ENCODE data around the gene UQCRQ.

UQCRQ gene

DNA sequence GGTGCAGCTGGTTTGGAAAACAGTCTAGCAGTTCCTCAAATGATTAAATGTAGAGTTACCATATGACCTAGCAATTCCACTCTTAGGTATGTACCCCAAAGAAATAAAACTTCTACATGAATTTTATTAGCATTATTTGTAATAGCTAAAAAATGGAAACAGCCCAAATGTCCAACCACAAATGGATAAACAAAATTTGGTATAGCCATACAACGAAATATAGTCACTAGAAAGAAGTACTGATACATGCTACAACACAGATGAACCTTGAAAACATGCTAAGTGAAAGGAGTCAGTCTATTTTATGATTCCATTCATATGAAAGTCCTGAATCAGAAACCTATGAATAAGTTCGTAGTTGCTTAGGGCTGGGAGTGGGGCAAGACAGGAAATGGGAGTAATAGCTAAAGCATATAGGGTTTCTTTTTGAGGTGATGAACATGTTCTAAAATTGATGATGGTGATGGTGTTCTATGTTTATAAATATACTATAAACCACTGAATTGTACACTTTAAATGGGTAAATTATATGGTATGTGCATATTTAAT, 6.5 kb upstream of the UQCRQ start:
- TF ChIP-seq, protein P1, sequence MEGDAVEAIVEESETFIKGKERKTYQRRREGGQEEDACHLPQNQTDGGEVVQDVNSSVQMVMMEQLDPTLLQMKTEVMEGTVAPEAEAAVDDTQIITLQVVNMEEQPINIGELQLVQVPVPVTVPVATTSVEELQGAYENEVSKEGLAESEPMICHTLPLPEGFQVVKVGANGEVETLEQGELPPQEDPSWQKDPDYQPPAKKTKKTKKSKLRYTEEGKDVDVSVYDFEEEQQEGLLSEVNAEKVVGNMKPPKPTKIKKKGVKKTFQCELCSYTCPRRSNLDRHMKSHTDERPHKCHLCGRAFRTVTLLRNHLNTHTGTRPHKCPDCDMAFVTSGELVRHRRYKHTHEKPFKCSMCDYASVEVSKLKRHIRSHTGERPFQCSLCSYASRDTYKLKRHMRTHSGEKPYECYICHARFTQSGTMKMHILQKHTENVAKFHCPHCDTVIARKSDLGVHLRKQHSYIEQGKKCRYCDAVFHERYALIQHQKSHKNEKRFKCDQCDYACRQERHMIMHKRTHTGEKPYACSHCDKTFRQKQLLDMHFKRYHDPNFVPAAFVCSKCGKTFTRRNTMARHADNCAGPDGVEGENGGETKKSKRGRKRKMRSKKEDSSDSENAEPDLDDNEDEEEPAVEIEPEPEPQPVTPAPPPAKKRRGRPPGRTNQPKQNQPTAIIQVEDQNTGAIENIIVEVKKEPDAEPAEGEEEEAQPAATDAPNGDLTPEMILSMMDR (conservative IDR thresholded peaks at IDR 0.05; ENCODE audit: low read depth), result no peak
- DNase-seq (ENCODE audit: low spot score), result no peak
- no peak overlapping the region for H3K27ac ChIP-seq
- ChIA-PET CTCF (interaction anchor here (1.9 to 2.9 kb wide), 2 partner anchors 14 to 30 kb away, joined by 5 to 9 read pairs; partner anchors contain the start of gene SHROOM1), POLR2A (ENCODE audit: low non-redundant PET) (no interaction called here)

DNA sequence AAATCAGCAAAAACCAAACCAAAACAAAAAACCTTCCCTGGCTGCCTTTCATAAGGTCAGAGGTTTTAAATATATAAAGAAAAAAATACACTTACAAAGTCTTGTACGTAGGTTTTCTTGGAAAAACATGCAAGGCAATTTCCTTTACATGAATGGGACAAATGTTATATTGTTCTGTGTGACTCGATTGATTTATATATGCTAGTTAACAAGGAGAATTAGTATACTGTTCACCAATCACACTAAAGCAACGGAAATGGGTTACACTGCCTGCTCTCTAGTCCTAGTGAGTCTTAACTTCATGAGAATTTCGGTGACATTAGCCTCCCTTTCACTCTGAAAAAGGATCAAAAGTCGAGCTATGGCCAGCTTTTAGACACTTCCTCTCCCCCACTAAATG, 5.7 kb upstream of the UQCRQ start:
- ChIA-PET POLR2A (ENCODE audit: low non-redundant PET) (interaction anchor here (0.5 to 0.6 kb wide), 2 partner anchors 35 to 40 kb away, joined by 7 to 9 read pairs; no protein-coding TSS in a partner anchor), CTCF (interaction anchor here (1.1 to 2.9 kb wide), 4 partner anchors 10 to 107 kb away, joined by 3 to 9 read pairs (median 5); partner anchors contain the start of gene SHROOM1)
- TF ChIP-seq, protein P1 (conservative IDR thresholded peaks at IDR 0.05; ENCODE audit: low read depth), result no peak
- no peak for DNase-seq (ENCODE audit: low spot score)
- no peak overlapping the region for H3K27ac ChIP-seq

DNA sequence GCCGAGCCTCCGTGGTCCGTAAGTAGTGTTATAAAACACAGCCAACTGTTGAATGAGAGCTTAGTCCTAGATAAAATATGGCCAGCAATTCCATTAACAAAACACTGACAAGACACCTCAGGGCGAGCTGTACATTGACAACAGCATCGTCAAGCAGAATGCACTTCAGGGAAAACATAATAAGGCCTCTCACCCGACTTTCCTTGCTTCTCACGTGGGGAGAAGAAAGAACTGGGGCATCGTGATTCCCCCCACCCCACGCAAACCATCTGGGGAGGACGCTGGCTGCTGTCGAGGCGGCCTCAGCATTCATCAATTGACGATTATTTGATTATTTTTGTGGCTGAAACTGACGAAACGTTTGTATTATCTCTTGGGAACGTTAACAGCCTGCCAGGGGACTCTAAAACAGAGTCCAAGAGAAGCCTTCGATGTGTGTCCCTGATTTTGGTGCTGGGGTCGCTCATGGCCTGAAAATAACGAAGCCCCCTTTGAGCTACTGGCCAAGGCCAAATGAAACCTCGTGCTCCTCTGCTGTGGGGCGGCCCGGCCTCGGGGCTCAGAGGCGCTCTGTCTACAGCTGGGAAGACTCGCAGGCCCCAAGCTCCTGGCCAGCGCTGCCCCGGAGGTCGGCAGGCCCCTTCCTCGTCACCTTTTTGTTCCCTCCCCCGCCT, 637 bp upstream of the UQCRQ start:
- POLR2A ChIA-PET (ENCODE audit: low non-redundant PET), result interaction anchor here (0.9 to 1.2 kb wide), 5 partner anchors 9 to 46 kb away, joined by 3 to 7 read pairs (median 6); no protein-coding TSS in a partner anchor
- CTCF ChIA-PET, result interaction anchor here (0.5 to 1.9 kb wide), 8 partner anchors 26 to 1118 kb away, joined by 3 to 6 read pairs (median 4); no protein-coding TSS in a partner anchor
- DNase-seq (ENCODE audit: low spot score), result no peak
- peak overlapping the region; percentile 81 for H3K27ac ChIP-seq
- TF ChIP-seq, protein P1 (conservative IDR thresholded peaks at IDR 0.05; ENCODE audit: low read depth), result no peak

DNA sequence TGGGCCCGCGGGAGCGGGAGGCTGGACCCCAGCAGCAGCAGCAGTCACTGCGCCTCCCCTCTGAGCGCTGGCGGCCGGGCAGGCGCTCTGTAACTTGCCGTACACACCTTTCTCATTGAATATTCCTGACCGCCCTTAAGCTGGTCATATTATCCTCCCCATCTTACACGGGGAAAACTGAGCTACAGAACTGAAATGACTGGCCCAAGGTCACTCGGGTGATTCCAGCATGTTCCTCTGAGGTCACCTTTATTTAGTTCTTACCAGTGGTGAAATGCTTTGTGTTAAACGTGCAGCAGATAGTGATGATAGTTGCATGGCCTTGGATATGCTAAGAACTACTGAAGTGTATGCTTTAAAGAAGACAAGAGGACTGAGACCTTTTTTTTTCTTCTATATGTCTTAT, 607 bp downstream of the UQCRQ start:
- CTCF ChIA-PET, result interaction anchor here (1.6 to 1.9 kb wide), 2 partner anchors 34 to 114 kb away, joined by 3 to 6 read pairs; no protein-coding TSS in a partner anchor
- POLR2A ChIA-PET (ENCODE audit: low non-redundant PET), result interaction anchor here (0.6 kb wide), 1 partner anchor 310 kb away, joined by 3 read pairs; the partner anchor contains the start of gene RAD50

DNA sequence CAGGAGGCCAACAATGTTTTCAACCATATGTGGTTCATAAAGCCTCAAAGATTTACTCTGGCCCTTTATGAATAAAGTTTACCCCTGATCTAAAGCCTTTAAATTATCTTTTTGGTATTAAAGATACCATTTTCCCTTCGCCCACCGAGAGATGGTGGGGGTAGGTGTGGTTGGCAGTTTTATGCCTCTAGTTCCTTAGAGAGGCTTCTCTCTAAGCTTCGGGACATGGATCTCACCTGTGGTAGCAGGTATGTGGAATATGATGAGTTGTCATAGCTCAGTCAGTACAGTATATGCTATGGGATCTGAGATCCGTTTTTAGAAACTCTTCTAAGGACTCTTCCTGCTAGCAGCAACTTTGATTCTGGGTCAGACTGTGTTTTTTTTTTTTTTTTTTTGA, 2.3 kb downstream of the UQCRQ start:
- no peak for DNase-seq (ENCODE audit: low spot score)
- no peak overlapping the region for H3K27ac ChIP-seq
- POLR2A ChIA-PET (ENCODE audit: low non-redundant PET), result no interaction called here
- TF ChIP-seq, protein P1 (conservative IDR thresholded peaks at IDR 0.05; ENCODE audit: low read depth), result no peak
- CTCF ChIA-PET, result interaction anchor here (0.6 to 1.1 kb wide), 3 partner anchors 14 to 75 kb away, joined by 3 to 5 read pairs (median 5); no protein-coding TSS in a partner anchor

More for the DNA sequence above, 607 bp downstream of the UQCRQ start:
- no peak for DNase-seq (ENCODE audit: low spot score)
- peak overlapping the region; percentile 81 for H3K27ac ChIP-seq
- TF ChIP-seq, protein P1 (conservative IDR thresholded peaks at IDR 0.05; ENCODE audit: low read depth), result no peak

DNA sequence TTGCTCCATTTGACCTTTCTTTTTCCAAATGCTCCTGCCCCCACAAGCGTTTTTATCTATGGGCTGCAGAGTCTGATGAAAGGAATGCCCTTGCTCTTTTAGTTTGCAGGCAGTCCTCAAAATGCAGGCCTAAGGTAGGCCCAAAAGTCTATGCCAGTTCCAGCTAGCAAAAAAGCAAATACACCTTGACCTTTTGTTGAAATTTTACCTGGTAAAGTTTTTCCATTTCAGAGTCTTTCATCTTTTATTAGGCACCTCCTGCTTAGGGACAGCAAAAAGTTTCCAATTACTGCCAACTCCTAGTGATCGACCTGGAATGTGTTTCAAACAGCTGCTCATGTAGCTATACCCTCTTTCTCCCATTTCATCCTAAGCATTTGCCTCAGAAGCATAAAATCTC, 4.4 kb downstream of the UQCRQ start:
- TF ChIP-seq, protein P1 (conservative IDR thresholded peaks at IDR 0.05; ENCODE audit: low read depth), result no peak
- no peak for DNase-seq (ENCODE audit: low spot score)
- ChIA-PET POLR2A (ENCODE audit: low non-redundant PET) (interaction anchor here (0.5 kb wide), 1 partner anchor 59 kb away, joined by 3 read pairs; no protein-coding TSS in a partner anchor), CTCF (interaction anchor here (0.8 to 1.2 kb wide), 3 partner anchors 10 to 41 kb away, joined by 3 to 5 read pairs (median 3); partner anchors contain the start of gene SHROOM1)
- no peak overlapping the region for H3K27ac ChIP-seq
